Aorta (tissue), 5 donors: ENCODE data around the gene MEGF11. TPM values are rescaled to one million over a fixed set of nuclear protein-coding genes. Genes with fewer than 3 reads are reported as not detected.

Source experiments
- ATAC-seq: fragments of 200-7000 bp; cut with Tn5 transposase; one replicate; pipeline ENCODE4 v1.9.1; 2022; ENCODE audit warnings: moderate library complexity; ENCODE audit not compliant: low FRiP score
- DNase-seq, 2 donors: peaks; one replicate each; pipeline ENCODE4 v3.0.0-alpha.2; 2020
- H3K27ac ChIP-seq, 2 donors: one replicate each; pipeline ENCODE4 v1.5.1; 2013; ENCODE audit warnings: low read length in 2 of 2, mild to moderate bottlenecking in 2 of 2, moderate library complexity in 2 of 2, control low read depth in 1 of 2, inconsistent platforms in 1 of 2, low read depth in 1 of 2
- H3K27me3 ChIP-seq, 2 donors: one replicate each; pipeline ENCODE4 v1.6.1; 2013; ENCODE audit warnings: control low read depth in 1 of 2, low read length in 1 of 2, mild to moderate bottlenecking in 1 of 2, moderate library complexity in 1 of 2; ENCODE audit not compliant: insufficient read depth in 2 of 2, control insufficient read depth in 1 of 2
- H3K36me3 ChIP-seq, 2 donors: one replicate each; pipeline ENCODE4 v1.6.1; 2013; ENCODE audit warnings: control low read depth in 1 of 2, low read length in 1 of 2, mild to moderate bottlenecking in 1 of 2; ENCODE audit not compliant: insufficient read depth in 2 of 2, control insufficient read depth in 1 of 2
- H3K4me1 ChIP-seq, 2 donors: one replicate each; pipeline ENCODE4 v1.6.1; 2013; ENCODE audit warnings: low read length in 2 of 2, control low read depth in 1 of 2, mild to moderate bottlenecking in 1 of 2, moderate library complexity in 1 of 2; ENCODE audit not compliant: insufficient read depth in 2 of 2, control insufficient read depth in 1 of 2
- H3K4me3 ChIP-seq, 2 donors: one replicate each; pipeline ENCODE4 v1.5.1; 2013; ENCODE audit warnings: low read length in 2 of 2, control low read depth in 1 of 2, mild to moderate bottlenecking in 1 of 2
- H3K9me3 ChIP-seq: one replicate; pipeline ENCODE4 v1.6.1; 2013; ENCODE audit warnings: mild to moderate bottlenecking, low read length; ENCODE audit not compliant: control insufficient read depth
- WGBS, 2 donors: extraction: QIAGEN DNeasy Blood & Tissue Kit; methylation state at CpG; one replicate each; pipeline ENCODE4 v1.1.7; 2013; 5-methylcytosine and 5-hydroxymethylcytosine counted together
- intact Hi-C, 2 donors: fragments of 100-400 bp; cut with DNase I; formaldehyde crosslinking; loops; one replicate each; pipeline versions ENCODE4 v1.14.2 to v1.15.0; 2022
- polyA plus RNA-seq, 2 donors: library from polyadenylated mRNA; stranded (reverse); fragments of 200-250 nt; gene quantifications; one replicate each; pipeline ENCODE4 v1.2.3, GENCODE V29; 2013
- total RNA-seq, 2 donors: library from RNA; stranded (reverse); fragmentation: NEBNext Ultra II Directional; extraction: Animal tissue kit (Norgen Biotek cat#: 25700); gene quantifications; one replicate each; pipeline ENCODE4 v1.2.1, GENCODE V29; 2021
- donor health status: healthy with polysubstance abuse.
- donor health status: Bipolar disorder and iron deficiency.
- donor health status: DM: no; HTN: no; CAD: no.
- donor health status: DM: no; HTN: no; CAD: no.
- donor health status: DM: yes; HTN: yes; CAD: no.

The MEGF11 gene
- total and polyA plus RNA-seq, 4 donors = not detected

GRCh38 chr15:66025972-66026371 lies 227.6 kb downstream of the MEGF11 start:
- no peaks in the 10 kb centered on the region for H3K9me3 ChIP-seq
- H3K36me3 ChIP-seq = no peaks in the 10 kb centered on the region
- ATAC-seq = no peak
- no peak for DNase-seq
- no peaks in the 10 kb centered on the region for H3K4me1 ChIP-seq
- H3K27ac ChIP-seq = no peak overlapping the region
- 43 to 45% methylated on average over 7 of the region's 7 CpGs for WGBS, 2 donors
- intact Hi-C loops = no loop called here
- no peak overlapping the region for H3K4me3 ChIP-seq
- H3K27me3 ChIP-seq = peaks cover 0 to 2% of the 10 kb centered on the region in 2 donors

- H3K27me3 ChIP-seq = peaks cover 0 to 2% of the 10 kb centered on the region in 2 donors
- ATAC-seq (no peak), DNase-seq (no peak)
- WGBS, 2 donors = 5% methylated on average over 4 of the region's 4 CpGs
- H3K36me3 ChIP-seq = no peaks in the 10 kb centered on the region
- H3K27ac ChIP-seq = no peak overlapping the region
- intact Hi-C loops = no loop called here
- H3K4me3 ChIP-seq = no peak overlapping the region
- H3K4me1 ChIP-seq = no peaks in the 10 kb centered on the region
- H3K9me3 ChIP-seq = no peaks in the 10 kb centered on the region
These were observed 228.5 kb downstream of the MEGF11 start for GRCh38 chr15:66025015-66025452.

GRCh38 chr15:66024116-66024515 lies 229.4 kb downstream of the MEGF11 start:
- H3K27me3 ChIP-seq = peaks cover 0 to 2% of the 10 kb centered on the region in 2 donors
- ATAC-seq (no peak), DNase-seq (no peak)
- 94 to 95% methylated on average over 4 of the region's 4 CpGs for WGBS, 2 donors
- no peak overlapping the region for H3K4me3 ChIP-seq
- H3K27ac ChIP-seq = no peak overlapping the region
- intact Hi-C loops = no loop called here
- H3K4me1 ChIP-seq = no peaks in the 10 kb centered on the region
- no peaks in the 10 kb centered on the region for H3K36me3 ChIP-seq
- H3K9me3 ChIP-seq = no peaks in the 10 kb centered on the region

- no peaks in the 10 kb centered on the region for H3K9me3 ChIP-seq
- intact Hi-C loops = no loop called here
- H3K4me1 ChIP-seq = no peaks in the 10 kb centered on the region
- DNase-seq (no peak), ATAC-seq (no peak)
- H3K4me3 ChIP-seq = no peak overlapping the region
- peaks cover 0 to 2% of the 10 kb centered on the region in 2 donors for H3K27me3 ChIP-seq
- WGBS, 2 donors = 41 to 46% methylated on average over 6 of the region's 6 CpGs
- H3K36me3 ChIP-seq = no peaks in the 10 kb centered on the region
- no peak overlapping the region for H3K27ac ChIP-seq
These were observed 230.1 kb downstream of the MEGF11 start for GRCh38 chr15:66023311-66023972.

- Histone ChIP-seq H3K4me1 (no peaks in the 10 kb centered on the region), H3K4me3 (no peak overlapping the region), H3K27ac (no peak overlapping the region), H3K9me3 (no peaks in the 10 kb centered on the region), H3K27me3 (peaks cover 0 to 2% of the 10 kb centered on the region in 2 donors), H3K36me3 (no peaks in the 10 kb centered on the region)
- WGBS, 2 donors = 72 to 74% methylated on average over 3 of the region's 3 CpGs
- ATAC-seq (no peak), DNase-seq (no peak)
- intact Hi-C loops = no loop called here
These were observed 231.4 kb downstream of the MEGF11 start for GRCh38 chr15:66022163-66022525.

GRCh38 chr15:66021496-66022162 lies 231.9 kb downstream of the MEGF11 start:
- WGBS, 2 donors = 65 to 71% methylated on average over 7 of the region's 7 CpGs
- no peak for DNase-seq
- intact Hi-C loops = no loop called here

GRCh38 chr15:66019826-66020398 lies 233.6 kb downstream of the MEGF11 start:
- peaks cover 0 to 2% of the 10 kb centered on the region in 2 donors for H3K27me3 ChIP-seq
- DNase-seq = no peak
- intact Hi-C loops = no loop called here
- no peak overlapping the region for H3K27ac ChIP-seq
- peaks cover under 1% of the 10 kb centered on the region for H3K9me3 ChIP-seq
- H3K4me3 ChIP-seq = no peak overlapping the region
- no peaks in the 10 kb centered on the region for H3K36me3 ChIP-seq
- 76 to 79% methylated on average over 10 of the region's 10 CpGs for WGBS, 2 donors
- no peak for ATAC-seq
- H3K4me1 ChIP-seq = no peaks in the 10 kb centered on the region

More at GRCh38 chr15:66021496-66022162, 231.9 kb downstream of the MEGF11 start:
- Histone ChIP-seq H3K27ac (no peak overlapping the region), H3K27me3 (peaks cover 0 to 2% of the 10 kb centered on the region in 2 donors), H3K36me3 (no peaks in the 10 kb centered on the region), H3K4me1 (no peaks in the 10 kb centered on the region), H3K9me3 (no peaks in the 10 kb centered on the region), H3K4me3 (no peak overlapping the region)
- no peak for ATAC-seq

GRCh38 chr15:66019368-66019767 lies 234.2 kb downstream of the MEGF11 start:
- intact Hi-C loops = no loop called here
- no peak for ATAC-seq
- no peak for DNase-seq
- 31 to 40% methylated on average over 11 of the region's 11 CpGs for WGBS, 2 donors
- peaks cover 0 to 2% of the 10 kb centered on the region in 2 donors for H3K27me3 ChIP-seq
- no peaks in the 10 kb centered on the region for H3K36me3 ChIP-seq
- peaks cover 4% of the 10 kb centered on the region for H3K9me3 ChIP-seq
- H3K4me3 ChIP-seq = no peak overlapping the region
- H3K27ac ChIP-seq = no peak overlapping the region
- no peaks in the 10 kb centered on the region for H3K4me1 ChIP-seq

- 76 to 78% methylated on average over 8 of the region's 8 CpGs for WGBS, 2 donors
- DNase-seq = no peak
- ATAC-seq = no peak
- no peaks in the 10 kb centered on the region for H3K27me3 ChIP-seq
- H3K4me1 ChIP-seq = no peaks in the 10 kb centered on the region
- H3K27ac ChIP-seq = no peak overlapping the region
- no peak overlapping the region for H3K4me3 ChIP-seq
- no peaks in the 10 kb centered on the region for H3K36me3 ChIP-seq
- intact Hi-C loops = no loop called here
- H3K9me3 ChIP-seq = peaks cover 4% of the 10 kb centered on the region
These were observed 235.1 kb downstream of the MEGF11 start for GRCh38 chr15:66018488-66018797.
